Activated naive CD8-positive, alpha-beta T cell treated with anti-CD3 and anti-CD28 coated beads for 36 hours (primary cell): ENCODE measurements around the gene ANTXR1. TPM values are rescaled to one million over a fixed set of nuclear protein-coding genes. Genes with fewer than 3 reads are reported as not detected.

Experiments used
- DNase-seq: peaks from one replicate; pipeline ENCODE4 v3.0.0; 2021
- H3K27ac Mint-ChIP-seq: one replicate; pipeline ENCODE4 v1.8.0; 2022; ENCODE audit warnings: mild to moderate bottlenecking, moderate library complexity, mixed read lengths
- H3K27me3 Mint-ChIP-seq: one replicate; pipeline ENCODE4 v1.8.0; 2022; ENCODE audit warnings: mild to moderate bottlenecking, mixed read lengths
- H3K36me3 Mint-ChIP-seq: one replicate; pipeline ENCODE4 v1.8.0; 2021; ENCODE audit warnings: mild to moderate bottlenecking, mixed read lengths
- H3K4me1 Mint-ChIP-seq: one replicate; pipeline ENCODE4 v1.8.0; 2021; ENCODE audit warnings: mixed read lengths
- H3K4me3 Mint-ChIP-seq: one replicate; pipeline ENCODE4 v1.8.0; 2022; ENCODE audit warnings: mild to moderate bottlenecking, moderate library complexity, mixed read lengths
- H3K9me3 Mint-ChIP-seq: one replicate; pipeline ENCODE4 v1.8.0; 2022; ENCODE audit warnings: mixed read lengths
- total RNA-seq, 2 experiments: library from RNA; stranded (reverse); gene quantifications; one replicate each; pipeline ENCODE4 v1.2.3, GENCODE V29; 2021

Gene ANTXR1
- total RNA-seq, 2 experiments from 2014 or later = 0.91 to 1.1 TPM

DNA sequence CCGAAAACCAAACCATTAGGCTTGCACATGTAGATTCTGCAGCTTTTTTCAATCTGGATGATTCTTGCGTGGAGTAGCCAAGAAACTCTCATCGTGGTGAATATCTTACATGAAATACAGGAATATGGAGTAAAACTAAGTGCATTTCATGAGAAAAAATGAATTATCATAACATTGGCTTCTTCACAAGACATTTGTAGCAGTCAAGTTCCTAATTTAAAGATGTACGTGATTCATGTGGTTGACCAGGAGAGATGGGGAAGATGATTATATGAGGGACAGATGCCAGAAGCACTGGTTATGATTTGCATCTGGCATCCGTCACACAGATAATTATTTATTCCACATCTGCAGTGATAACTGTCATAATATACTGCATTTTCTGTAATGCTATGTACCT, 90.4 kb downstream of the ANTXR1 start:
- no peaks in the 10 kb centered on the region for H3K4me1 Mint-ChIP-seq
- no peak overlapping the region for H3K27ac Mint-ChIP-seq
- no peak for DNase-seq
- H3K27me3 Mint-ChIP-seq = peaks cover under 1% of the 10 kb centered on the region
- H3K4me3 Mint-ChIP-seq = no peak overlapping the region
- H3K36me3 Mint-ChIP-seq = no peaks in the 10 kb centered on the region
- no peaks in the 10 kb centered on the region for H3K9me3 Mint-ChIP-seq

DNA sequence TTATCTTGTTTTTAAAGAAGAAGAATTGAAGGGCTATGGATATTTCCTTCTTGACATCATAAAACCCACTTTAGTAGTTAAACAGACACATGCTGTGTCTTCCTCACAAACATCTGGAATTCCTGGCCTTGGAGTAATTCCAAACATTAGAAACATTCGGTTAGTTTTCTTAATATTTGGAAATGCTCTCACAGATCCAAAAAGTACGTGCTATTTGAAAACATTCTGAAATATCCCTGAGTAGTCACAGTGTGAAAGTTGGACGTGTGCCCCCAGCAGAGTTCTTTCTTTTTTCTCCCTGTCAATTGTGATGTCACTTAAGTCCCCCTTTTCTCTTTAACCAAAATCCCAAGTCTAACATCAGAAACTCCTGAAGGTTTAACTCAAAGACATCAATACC, 91.3 kb downstream of the ANTXR1 start:
- H3K4me1 Mint-ChIP-seq = no peaks in the 10 kb centered on the region
- H3K9me3 Mint-ChIP-seq = no peaks in the 10 kb centered on the region
- H3K27ac Mint-ChIP-seq = no peak overlapping the region
- H3K4me3 Mint-ChIP-seq = no peak overlapping the region
- no peaks in the 10 kb centered on the region for H3K36me3 Mint-ChIP-seq
- no peak for DNase-seq
- H3K27me3 Mint-ChIP-seq = peaks cover 3% of the 10 kb centered on the region

- H3K9me3 Mint-ChIP-seq = no peaks in the 10 kb centered on the region
- DNase-seq = no peak
- H3K4me1 Mint-ChIP-seq = no peaks in the 10 kb centered on the region
- H3K27ac Mint-ChIP-seq = no peak overlapping the region
- no peak overlapping the region for H3K4me3 Mint-ChIP-seq
- no peaks in the 10 kb centered on the region for H3K36me3 Mint-ChIP-seq
- H3K27me3 Mint-ChIP-seq = peaks cover 3% of the 10 kb centered on the region
These were observed 96.3 kb downstream of the ANTXR1 start for GRCh38 chr2:69109255-69109654.

GRCh38 chr2:69111076-69111475, 98.1 kb downstream of the ANTXR1 start:
- Mint-ChIP-seq H3K4me1 (no peaks in the 10 kb centered on the region), H3K9me3 (no peaks in the 10 kb centered on the region), H3K4me3 (no peak overlapping the region), H3K27ac (no peak overlapping the region), H3K36me3 (no peaks in the 10 kb centered on the region), H3K27me3 (peaks cover 3% of the 10 kb centered on the region)
- no peak for DNase-seq

DNA sequence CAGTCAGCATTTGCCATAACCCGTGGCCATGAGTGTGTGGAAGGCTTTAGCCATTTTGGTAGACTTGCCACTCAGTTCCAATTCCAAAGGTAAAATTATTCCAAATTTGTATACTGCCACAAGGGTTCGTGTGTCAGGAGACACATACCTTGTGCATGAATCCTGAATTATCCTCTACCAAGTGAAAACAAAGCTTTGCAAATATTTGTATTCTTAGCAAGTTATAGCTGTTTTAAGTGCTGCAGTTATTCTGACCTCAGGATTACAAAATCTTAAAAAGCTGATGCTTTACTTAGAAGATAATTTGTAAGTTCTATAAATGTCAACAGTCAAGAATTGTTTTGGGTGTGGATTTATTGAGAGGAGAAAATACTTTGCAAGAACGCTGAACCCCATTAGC, 100.6 kb downstream of the ANTXR1 start:
- Mint-ChIP-seq H3K4me1 (no peaks in the 10 kb centered on the region), H3K36me3 (no peaks in the 10 kb centered on the region), H3K27ac (no peak overlapping the region), H3K27me3 (peaks cover under 1% of the 10 kb centered on the region), H3K4me3 (no peak overlapping the region), H3K9me3 (no peaks in the 10 kb centered on the region)
- no peak for DNase-seq

GRCh38 chr2:69114534-69114933, 101.6 kb downstream of the ANTXR1 start:
- no peaks in the 10 kb centered on the region for H3K36me3 Mint-ChIP-seq
- no peak overlapping the region for H3K27ac Mint-ChIP-seq
- no peak overlapping the region for H3K4me3 Mint-ChIP-seq
- DNase-seq = no peak
- no peaks in the 10 kb centered on the region for H3K27me3 Mint-ChIP-seq
- H3K9me3 Mint-ChIP-seq = no peaks in the 10 kb centered on the region
- no peaks in the 10 kb centered on the region for H3K4me1 Mint-ChIP-seq

- no peaks in the 10 kb centered on the region for H3K9me3 Mint-ChIP-seq
- no peak overlapping the region for H3K4me3 Mint-ChIP-seq
- H3K36me3 Mint-ChIP-seq = no peaks in the 10 kb centered on the region
- no peak overlapping the region for H3K27ac Mint-ChIP-seq
- H3K27me3 Mint-ChIP-seq = no peaks in the 10 kb centered on the region
- DNase-seq = no peak
- H3K4me1 Mint-ChIP-seq = no peaks in the 10 kb centered on the region
These were observed 103.5 kb downstream of the ANTXR1 start for GRCh38 chr2:69116438-69116837.

DNA sequence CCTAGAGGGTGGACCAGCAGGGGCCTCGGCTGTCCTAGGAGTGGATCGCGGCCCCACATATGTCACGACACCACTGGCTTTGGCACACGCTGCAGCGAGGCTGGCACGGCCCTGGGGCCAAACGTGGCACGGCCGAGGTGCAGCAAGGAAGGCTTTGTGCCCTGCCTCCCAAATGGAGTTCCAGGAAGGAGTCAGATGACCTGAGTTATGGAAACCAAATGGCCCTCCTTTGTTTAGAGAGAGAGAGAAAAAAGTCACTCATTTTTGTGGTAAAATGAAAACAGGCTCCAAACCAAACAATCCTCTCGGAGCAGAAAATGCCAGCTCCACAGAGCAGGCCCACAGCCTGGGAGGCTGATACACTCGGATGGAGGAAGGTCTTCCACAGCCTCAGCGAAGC, 105.6 kb downstream of the ANTXR1 start:
- H3K9me3 Mint-ChIP-seq = no peaks in the 10 kb centered on the region
- no peaks in the 10 kb centered on the region for H3K36me3 Mint-ChIP-seq
- peaks cover 1% of the 10 kb centered on the region for H3K4me1 Mint-ChIP-seq
- H3K4me3 Mint-ChIP-seq = no peak overlapping the region
- no peak for DNase-seq
- no peak overlapping the region for H3K27ac Mint-ChIP-seq
- H3K27me3 Mint-ChIP-seq = no peaks in the 10 kb centered on the region

DNA sequence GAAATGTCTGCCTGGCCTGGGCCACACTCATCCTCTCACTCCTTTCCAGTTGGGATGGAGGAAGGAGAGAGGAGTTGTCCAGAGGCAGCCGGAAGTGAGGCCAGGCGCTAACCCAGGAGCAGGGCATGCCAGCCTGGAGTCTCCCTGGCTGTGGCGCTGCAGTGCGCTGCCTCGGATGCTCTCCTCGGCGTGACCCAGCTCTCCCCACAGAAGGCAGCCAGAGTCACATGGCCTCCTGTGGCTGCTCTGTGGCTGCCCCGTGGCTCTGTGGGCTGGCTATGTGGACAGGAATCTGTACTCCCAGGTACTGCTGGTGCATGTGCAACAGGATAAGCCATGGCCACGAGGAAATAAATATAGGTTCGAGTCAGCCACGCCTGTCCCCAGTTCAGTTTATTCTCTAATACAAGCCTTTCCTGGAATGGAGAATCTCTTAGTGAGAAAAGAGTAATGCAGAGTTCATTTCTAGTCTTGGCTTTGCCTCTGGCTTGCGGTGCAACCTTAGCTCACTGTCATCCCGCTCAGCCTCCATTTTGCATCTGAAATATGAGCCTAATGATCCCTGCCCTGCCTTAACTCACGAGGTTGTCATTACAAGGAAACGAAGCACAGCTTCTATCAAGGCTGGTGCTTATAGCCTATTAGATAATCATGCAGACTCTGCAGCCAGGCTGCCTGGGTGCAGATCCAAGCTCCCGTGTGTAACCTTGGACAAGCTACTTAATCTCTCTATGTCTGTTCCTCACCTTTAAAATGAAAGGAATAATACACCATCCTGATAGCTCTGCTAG, 106.3 kb downstream of the ANTXR1 start:
- peaks cover 1% of the 10 kb centered on the region for H3K4me1 Mint-ChIP-seq
- no peaks in the 10 kb centered on the region for H3K36me3 Mint-ChIP-seq
- no peaks in the 10 kb centered on the region for H3K9me3 Mint-ChIP-seq
- no peak overlapping the region for H3K27ac Mint-ChIP-seq
- no peaks in the 10 kb centered on the region for H3K27me3 Mint-ChIP-seq
- DNase-seq = no peak
- no peak overlapping the region for H3K4me3 Mint-ChIP-seq

DNA sequence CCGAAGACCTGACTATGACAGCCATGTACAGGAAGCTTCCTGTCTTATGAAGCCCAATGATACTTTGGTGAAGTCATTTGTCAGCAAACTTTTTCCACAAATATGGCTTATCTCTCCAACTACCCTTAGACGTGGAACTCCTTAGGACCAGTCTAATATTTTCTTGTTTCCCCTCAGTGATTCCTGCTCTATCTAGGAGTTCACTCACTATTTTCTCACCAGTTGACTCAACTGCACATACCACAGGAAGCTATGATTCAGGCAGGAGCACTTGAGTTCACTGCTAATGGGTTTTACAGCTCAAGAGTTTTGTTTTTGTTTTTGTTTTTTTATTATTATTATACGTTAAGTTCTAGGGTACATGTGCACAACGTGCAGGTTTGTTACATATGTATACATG, 109.3 kb downstream of the ANTXR1 start:
- Mint-ChIP-seq H3K4me1 (peaks cover 1% of the 10 kb centered on the region), H3K27me3 (no peaks in the 10 kb centered on the region), H3K27ac (no peak overlapping the region), H3K4me3 (no peak overlapping the region), H3K9me3 (no peaks in the 10 kb centered on the region), H3K36me3 (no peaks in the 10 kb centered on the region)
- DNase-seq = no peak

- H3K27me3 Mint-ChIP-seq = no peaks in the 10 kb centered on the region
- H3K4me1 Mint-ChIP-seq = peaks cover 1% of the 10 kb centered on the region
- no peaks in the 10 kb centered on the region for H3K36me3 Mint-ChIP-seq
- H3K4me3 Mint-ChIP-seq = no peak overlapping the region
- DNase-seq = no peak
- H3K9me3 Mint-ChIP-seq = no peaks in the 10 kb centered on the region
- no peak overlapping the region for H3K27ac Mint-ChIP-seq
These were observed 110.2 kb downstream of the ANTXR1 start for GRCh38 chr2:69123182-69123581.

GRCh38 chr2:69124343-69124742, 111.4 kb downstream of the ANTXR1 start:
- Mint-ChIP-seq H3K27ac (no peak overlapping the region), H3K4me1 (peaks cover 1% of the 10 kb centered on the region), H3K9me3 (no peaks in the 10 kb centered on the region), H3K36me3 (no peaks in the 10 kb centered on the region), H3K4me3 (no peak overlapping the region), H3K27me3 (no peaks in the 10 kb centered on the region)
- DNase-seq = no peak

DNA sequence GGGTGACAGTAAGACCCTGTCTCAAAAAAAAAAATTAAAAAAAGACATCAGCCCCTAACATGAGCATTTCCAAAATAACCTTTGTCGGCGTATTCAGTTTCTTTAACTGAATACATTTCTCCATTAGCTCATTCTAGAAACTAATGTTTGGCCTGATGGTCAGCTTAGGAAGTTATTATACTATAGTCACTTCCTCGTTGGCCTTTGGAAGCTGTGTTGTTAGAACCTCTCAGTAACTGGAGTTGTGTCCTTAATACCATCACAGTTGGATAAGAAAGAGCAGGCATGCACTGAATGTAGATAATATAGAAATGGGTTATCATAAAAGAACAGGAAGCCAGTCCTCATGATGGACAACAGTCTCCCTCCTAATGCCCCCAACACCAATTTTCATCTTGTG, 112.8 kb downstream of the ANTXR1 start:
- H3K4me1 Mint-ChIP-seq = peaks cover 1% of the 10 kb centered on the region
- no peak overlapping the region for H3K27ac Mint-ChIP-seq
- H3K36me3 Mint-ChIP-seq = no peaks in the 10 kb centered on the region
- H3K9me3 Mint-ChIP-seq = no peaks in the 10 kb centered on the region
- no peaks in the 10 kb centered on the region for H3K27me3 Mint-ChIP-seq
- no peak for DNase-seq
- no peak overlapping the region for H3K4me3 Mint-ChIP-seq

DNA sequence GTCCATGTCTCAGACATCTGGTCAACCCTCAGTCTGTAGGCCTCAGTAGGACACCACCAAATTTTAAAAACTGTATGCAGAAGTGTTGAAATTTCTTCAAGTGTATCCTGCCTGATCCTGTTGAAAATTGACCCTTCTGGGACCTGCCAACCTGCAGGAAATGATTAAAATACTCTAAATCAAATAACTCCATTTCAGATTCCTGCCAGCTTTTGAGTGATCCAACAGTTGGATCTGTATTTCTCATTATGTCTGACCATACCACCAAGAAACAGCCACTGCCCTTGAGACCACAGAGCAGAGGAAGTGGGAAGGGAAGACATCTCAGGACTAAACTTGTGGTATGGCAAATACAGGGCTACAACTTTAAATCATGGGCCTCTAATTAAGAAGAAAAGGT, 113.4 kb downstream of the ANTXR1 start:
- H3K9me3 Mint-ChIP-seq = no peaks in the 10 kb centered on the region
- no peak overlapping the region for H3K27ac Mint-ChIP-seq
- no peaks in the 10 kb centered on the region for H3K36me3 Mint-ChIP-seq
- H3K4me1 Mint-ChIP-seq = peaks cover 1% of the 10 kb centered on the region
- no peaks in the 10 kb centered on the region for H3K27me3 Mint-ChIP-seq
- DNase-seq = no peak
- no peak overlapping the region for H3K4me3 Mint-ChIP-seq

- Mint-ChIP-seq H3K27me3 (no peaks in the 10 kb centered on the region), H3K4me3 (no peak overlapping the region), H3K4me1 (no peaks in the 10 kb centered on the region), H3K27ac (no peak overlapping the region), H3K36me3 (no peaks in the 10 kb centered on the region), H3K9me3 (no peaks in the 10 kb centered on the region)
- DNase-seq = no peak
These were observed 118.5 kb downstream of the ANTXR1 start for GRCh38 chr2:69131452-69131851.

DNA sequence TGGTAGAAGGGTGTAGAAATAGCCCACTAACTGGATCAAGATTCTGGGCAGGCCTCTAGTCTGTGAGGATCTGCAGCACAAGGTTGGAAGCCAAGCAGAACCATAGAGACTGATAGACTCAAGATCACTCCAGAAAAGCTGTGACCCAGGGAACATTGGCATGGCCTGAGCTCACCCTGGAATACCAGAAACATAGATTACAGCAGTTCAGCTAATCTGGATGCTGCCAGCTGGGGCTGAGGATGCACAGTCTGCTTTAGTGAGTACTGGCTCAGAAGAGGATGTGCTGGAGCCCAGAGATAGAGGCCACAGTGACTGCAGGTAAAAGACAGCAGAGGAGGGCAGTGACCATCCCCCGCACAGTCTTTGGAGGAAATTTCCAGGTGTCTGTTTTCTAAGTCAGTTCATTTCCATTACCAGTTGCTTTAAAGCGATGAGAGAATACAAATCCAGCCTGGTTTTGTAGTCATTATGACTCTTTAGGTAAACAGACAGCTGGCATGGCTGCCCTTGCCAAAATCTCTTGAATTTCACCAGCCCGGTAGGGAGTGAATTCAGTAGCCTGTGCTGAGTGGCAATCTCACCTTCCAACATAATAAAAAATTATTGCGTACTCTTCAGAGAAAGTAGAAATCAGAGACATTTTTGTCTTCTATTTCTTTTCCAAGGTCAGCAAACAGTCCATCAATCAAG, 119.2 kb downstream of the ANTXR1 start:
- no peak for DNase-seq
- H3K9me3 Mint-ChIP-seq = no peaks in the 10 kb centered on the region
- H3K27ac Mint-ChIP-seq = no peak overlapping the region
- no peak overlapping the region for H3K4me3 Mint-ChIP-seq
- H3K4me1 Mint-ChIP-seq = no peaks in the 10 kb centered on the region
- H3K36me3 Mint-ChIP-seq = no peaks in the 10 kb centered on the region
- no peaks in the 10 kb centered on the region for H3K27me3 Mint-ChIP-seq
